HG03025 (cell line): Measurements from ENCODE around the gene BCKDHB.
A peak's percentile ranks its signal among the peaks of the same experiment; 100 is the strongest.
"Not testable (repeated sequence)": the region's sequence is repeated elsewhere in the genome, so short reads cannot be mapped to it uniquely, and the experiment has no call there.

ENCODE experiments used
- ATAC-seq: cut with Tn5 transposase; IDR thresholded peaks from one replicate; pipeline ENCODE4 v1.9.1; 2021; ENCODE audit warnings: mild to moderate bottlenecking, moderate library complexity; ENCODE audit not compliant: unreplicated experiment, low FRiP score

The BCKDHB gene

DNA sequence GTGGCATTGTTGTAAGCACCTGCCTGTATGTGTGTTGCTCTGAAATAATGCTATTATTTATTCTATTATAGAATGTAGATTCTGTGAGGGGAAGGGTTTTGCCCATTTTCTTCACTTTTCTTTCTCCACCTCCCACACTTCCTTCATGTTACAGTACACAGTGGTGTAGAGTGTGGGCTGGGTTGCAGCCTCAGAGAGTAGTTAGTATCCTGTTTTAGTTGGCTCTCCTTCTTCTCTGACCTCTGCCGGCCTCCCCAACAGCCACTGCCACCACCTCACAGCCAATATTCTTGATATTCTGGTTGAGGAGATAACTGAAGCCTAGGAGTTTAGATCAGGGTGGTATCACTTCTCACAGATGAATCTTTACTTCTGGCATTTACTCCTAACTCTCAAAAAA is 143.4 kb downstream of the BCKDHB start:
- peak; percentile 63 for ATAC-seq

DNA sequence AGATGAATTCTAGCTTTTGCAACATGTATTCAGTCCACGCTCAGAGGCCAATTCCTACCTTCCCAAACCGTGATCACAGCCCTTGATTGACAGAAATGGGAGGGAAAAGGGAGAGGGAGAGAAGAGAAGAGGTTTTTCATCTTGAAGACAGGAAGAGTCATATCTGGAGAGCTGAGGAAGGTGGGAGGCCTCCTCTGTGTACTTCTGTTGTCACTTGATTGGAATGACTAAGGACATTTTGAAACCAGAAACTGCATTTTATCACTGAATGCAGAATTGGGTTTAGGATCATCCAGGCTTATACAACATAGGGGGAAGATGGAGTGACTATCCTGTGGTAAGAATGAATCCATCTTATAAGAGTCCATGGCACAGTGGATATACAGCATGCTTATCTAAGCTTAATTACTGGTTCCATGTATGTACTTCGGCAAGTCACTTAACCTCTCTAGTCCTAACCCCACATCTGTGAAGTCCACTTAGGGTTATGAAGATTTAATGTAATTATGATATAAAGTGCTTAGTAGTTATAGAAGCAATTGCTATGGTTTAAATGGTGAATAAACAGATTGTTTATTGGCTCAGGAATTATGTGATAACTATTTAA is 144.0 kb downstream of the BCKDHB start:
- ATAC-seq, result peak; percentile 30

DNA sequence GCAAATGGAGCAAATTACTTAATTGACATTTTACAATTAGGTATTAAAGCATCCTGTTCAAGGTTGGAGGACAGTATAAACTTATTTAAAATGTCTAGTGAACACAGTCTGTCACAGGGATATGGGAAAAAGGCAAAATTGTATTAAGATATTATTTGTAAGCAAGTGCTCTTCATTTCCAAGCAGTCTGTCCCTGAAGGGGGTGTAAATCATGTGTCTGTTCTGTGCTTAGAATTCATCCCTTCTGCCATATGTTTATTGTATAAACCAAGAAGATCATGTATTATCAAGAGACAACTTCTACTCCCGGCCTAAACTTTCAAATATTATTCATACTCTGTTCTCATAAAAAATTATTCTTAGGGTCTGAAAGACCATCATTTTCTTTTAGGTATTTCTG is 144.8 kb downstream of the BCKDHB start:
- ATAC-seq, result no peak

DNA sequence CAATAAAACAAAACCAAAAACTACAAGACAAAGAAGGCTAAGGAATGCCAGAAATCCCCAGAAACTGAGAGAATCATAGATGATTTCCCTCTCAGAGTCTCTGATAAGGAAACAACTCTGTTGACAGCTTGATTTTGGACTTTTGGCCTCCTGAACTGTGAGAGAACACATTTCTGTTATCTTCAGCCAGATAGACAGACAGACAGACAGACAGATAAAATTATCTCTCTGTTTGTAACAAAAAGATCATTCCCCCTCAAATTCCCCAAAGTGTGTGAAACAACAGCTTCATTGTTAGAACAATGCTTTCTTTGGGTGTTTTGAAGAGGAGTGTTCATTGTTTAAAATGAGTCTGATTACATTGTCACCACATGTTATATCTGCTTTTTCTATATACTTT is 148.2 kb downstream of the BCKDHB start:
- ATAC-seq, result no peak

DNA sequence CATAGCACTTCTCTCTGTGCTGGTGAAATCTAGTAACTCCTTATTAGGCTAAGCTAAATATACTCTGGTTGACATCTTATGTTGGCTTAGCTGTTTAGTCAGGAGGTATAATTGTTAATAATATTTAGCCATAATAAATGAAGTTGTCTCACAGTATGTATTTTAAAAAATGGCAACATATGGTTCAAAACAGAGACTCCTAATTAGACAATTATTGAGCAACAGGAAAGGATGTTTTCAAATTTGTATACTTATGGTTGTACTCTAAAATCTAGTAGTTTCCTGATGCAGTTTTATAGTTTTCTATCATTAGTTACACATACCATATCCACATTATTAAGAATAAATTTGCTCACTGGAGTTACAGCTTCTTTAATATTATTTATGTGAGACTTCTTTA is 150.2 kb downstream of the BCKDHB start:
- no peak for ATAC-seq

DNA sequence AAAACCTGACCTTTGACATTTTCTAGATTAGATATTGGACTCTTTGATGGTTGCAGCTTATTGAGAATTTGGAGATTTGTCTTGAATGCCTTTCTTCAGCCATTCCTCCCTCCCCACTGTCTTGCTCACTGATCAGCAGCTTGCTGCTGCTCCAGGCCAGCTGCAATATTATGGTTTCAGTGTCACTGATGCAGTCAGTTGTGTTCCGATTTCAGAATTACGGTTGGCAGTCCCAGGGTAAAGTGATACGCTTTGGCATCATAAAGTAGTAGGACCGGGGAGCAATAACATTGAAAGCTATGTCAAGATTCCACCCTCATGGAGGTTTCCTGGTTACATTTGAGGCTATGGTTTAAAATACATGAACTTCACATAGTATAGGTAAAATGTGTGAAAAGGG is 152.6 kb downstream of the BCKDHB start:
- ATAC-seq, result no peak

DNA sequence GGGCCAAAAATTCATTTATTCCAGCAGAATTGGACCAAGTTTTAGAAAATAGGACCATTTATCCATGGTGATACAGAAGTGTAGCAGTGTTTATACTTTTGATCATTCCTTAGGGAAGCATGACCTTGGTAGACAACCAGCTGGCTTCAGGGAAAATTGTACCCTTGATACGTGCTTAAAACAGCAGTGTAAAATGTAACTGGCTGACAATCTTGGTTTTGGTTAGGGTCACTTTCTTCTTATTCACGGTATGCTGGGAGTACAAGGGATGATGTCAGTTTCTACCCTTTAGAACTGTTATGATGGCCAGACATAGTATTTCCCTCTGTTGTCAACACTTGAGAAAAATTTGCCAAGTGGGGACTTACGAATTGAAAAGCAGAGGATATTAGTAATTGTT is 157.1 kb downstream of the BCKDHB start:
- no peak for ATAC-seq

DNA sequence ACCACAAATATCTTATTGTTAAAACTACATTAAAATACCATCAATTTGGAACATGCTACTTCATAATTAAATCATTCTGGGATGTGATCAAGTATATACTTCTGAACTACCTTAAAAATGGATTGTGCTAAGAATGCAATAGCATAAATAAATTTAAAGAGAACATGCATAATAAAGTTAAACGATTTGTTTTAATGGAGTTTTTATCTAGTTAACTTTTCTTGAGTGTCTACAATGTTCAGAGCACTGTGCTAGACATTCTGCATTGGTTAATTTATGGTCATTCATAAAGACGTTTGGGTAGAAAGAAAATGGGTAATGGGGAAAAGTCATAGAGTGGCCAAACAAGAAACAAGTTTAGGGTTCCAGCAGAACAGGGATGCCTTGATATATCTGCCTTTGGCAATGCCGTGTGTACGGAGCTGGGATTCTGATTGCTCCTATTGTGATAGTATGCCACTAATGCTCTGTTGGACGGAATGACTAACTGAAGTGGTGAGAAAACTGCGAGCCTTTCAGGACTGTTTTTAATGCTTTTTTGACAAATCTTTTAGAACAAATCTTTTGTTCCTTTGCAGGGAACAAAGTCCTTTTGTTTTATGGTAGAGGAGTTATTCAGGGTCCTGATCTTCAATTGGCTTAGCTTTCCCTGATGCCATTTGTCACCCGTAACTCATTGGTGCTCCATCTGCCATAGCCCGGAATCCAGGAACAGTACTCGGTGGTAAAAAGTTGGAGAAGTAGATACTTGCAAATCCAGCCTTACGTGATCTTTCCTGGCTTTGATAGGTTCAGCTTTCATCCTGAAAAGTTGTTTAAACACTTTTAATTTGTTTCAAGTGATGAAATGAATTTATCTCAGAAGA is 162.6 kb downstream of the BCKDHB start:
- no peak for ATAC-seq

DNA sequence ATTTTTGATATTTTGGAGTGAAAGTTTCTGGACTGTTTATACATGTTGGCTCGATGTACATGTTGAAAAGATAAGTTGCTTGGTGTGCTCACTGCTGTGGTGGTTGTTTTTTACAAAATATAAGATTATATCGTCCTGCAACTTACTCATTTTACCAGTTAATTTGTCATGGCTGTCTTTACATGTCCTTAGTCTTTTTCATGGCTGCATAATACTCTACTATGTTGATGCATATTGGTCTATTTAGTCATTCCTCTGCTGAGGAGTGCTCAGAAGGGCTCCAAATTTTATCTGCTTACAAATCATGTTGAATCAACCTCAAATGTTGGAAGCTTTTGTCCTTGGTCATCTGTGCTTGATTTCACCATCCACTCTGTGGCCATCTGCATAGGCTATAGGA is 164.6 kb downstream of the BCKDHB start:
- no peak for ATAC-seq

DNA sequence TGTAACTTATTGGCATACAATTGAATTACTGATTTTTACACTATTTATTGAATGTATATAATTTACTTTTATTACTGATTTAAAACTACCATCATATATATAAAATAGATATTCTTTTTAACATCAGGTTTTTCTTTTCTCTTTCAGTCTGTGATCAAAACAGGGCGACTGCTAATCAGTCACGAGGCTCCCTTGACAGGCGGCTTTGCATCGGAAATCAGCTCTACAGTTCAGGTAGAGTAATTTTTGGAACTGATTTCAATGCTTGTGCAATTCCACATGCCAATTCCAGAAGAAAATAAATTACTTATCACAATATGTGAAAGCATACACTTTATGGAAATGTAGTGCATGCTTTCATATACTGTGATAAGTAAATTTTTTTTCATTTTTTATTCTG is 166.5 kb downstream of the BCKDHB start:
- ATAC-seq, result no peak

DNA sequence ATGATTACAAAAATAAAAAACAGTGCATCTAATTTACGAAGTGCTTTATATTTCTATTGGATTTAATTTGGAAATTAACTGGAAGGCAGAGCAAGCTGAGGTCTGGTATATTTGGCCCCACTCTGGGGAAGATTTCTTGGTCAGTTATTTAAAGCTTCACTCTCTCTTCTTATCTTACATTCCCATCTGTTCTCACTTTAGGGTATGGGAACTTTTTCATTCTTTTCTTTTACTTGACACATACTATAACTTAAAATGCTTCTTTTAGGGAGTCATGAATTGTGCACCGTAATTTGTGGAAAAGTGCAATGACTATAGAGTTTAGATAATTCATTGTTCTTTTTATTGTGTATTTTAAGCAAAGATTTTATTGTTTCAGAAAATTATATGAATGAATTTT is 170.4 kb downstream of the BCKDHB start:
- ATAC-seq, result no peak

DNA sequence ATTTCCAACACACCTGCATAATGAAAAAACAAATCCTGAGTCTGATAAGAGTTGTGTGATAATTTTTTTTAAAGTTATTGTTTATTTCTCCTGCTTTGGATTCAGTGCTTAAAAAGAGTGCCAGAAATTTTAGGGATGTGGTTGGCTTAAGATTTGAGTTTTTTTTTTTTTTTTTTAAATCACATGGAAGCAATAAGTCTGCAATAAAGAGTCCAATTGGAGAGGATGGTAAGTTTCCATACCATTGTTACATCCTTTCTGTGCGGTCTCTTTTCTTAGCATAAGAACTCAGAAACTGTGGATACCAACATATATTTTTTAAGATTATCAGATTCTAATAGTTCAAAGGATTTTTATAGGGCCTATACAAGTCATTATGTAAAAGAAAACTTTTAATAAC is 171.0 kb downstream of the BCKDHB start:
- no peak for ATAC-seq

DNA sequence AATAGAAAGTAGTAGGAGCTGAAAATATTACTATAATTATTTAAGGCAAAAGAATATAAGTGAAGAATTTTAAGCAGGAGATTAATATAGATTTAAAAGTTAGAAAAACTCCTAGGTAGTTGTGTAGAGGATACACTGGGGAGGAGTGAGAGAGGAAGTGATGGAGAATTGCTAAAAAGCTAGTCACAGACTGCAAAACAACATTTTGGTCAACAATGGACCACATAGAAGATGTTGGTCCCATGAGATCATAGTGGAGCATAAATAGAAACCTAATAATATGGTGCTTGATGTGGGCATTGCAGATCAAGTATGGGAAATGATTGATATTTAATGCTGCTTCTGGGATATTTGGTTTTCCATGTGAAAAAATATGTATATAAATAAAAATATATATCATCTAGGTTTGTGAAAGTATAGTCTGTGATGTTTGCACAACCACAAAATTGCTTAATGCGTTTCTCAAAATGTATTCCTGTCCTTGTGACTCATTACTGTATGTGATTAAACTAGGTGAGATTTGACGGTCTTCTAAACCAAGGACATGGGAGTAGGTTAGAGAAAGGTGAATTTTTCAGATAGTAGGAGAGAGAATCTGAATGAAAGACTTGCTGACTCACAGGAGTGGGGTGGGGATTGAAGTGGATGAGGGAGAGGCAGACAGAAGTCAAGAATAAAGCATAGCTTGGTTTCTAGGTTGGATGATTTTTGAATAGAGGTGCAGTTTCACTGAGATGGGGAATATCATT is 174.0 kb downstream of the BCKDHB start:
- no peak for ATAC-seq

DNA sequence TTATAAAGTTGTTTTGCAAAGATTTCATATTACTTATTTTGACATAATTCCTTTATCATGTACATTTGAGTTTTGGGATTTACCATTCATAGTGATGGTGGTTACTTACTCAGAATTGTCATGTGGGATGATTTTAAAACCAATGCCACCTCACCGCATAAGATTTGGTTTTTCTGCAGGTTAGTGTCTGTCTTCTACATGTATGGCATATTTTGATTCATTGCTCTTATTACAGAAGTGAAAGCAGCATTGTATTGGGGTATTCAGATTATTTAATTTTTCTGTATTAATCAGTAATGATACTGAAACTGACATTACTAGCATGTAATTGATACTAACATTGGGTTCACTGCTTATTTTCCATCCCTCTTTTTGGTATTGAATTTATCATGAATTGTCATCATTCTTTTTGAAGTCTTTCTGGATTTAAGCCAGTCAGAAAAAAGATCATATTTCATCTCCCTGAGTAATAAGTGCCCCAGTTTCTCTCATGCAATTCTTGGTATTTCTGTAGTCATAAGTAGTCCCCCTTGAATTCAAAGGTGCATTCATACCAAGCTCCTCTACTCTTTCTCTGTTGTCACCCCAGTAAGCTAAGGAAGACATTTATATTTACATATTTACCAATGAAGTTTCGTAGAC is 176.6 kb downstream of the BCKDHB start:
- no peak for ATAC-seq

DNA sequence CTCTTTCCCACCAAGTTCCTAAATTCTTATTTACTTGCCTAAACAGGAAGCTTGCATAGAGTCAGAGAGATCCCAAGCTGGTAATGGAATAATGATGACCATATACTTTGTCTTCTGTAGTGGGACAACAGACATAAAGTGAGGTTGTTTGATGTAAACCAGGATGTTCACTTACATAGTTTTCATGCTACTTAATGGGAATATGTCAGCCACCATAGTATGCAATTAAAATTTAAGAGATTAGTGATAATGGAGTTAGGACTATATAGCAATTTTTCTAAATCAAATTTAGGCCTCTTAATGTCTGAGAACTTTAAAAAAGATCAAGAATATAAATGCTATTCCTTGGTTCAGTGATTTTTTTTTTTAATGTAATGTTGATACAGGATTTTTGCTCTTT is 180.6 kb downstream of the BCKDHB start:
- no peak for ATAC-seq

DNA sequence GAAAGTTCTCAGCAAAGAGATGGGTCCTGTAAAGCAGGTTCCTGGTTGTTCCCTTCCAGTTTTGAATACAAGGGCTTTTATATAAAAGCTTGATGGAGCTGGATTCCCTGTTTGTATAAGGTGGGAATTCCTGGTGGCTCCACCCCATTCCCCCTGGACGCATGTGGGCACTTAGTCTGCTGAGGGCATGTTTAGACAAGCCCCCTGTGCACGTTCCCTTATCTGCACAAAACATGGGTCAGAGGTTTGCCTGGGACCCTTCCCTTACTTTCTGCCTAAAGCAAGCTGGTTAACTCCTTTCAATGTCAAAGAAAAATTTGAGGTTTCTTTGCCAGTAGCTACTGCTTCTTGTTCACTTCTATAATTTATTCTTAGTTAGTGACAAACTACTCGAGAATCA is 181.1 kb downstream of the BCKDHB start:
- no peak for ATAC-seq

DNA sequence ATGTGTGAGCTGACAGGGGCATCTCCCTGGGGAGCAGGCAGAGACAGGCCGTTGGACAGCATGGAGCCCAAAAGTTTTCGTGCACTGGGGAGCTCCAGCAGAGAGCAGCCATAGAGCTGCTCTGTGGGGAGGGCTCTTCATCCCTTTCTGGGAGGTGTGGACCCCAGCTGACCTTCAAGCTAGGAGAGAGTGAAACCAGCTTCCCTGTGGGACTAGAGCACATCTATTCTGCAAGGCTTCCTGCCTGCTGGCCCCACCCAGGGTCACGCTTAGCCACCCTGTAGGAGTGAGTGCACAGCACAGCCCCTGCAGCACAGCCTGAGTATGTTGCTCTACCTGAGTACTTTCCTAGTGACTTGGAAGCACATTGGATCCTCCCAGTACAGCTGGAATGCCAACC is 183.3 kb downstream of the BCKDHB start:
- no peak for ATAC-seq

DNA sequence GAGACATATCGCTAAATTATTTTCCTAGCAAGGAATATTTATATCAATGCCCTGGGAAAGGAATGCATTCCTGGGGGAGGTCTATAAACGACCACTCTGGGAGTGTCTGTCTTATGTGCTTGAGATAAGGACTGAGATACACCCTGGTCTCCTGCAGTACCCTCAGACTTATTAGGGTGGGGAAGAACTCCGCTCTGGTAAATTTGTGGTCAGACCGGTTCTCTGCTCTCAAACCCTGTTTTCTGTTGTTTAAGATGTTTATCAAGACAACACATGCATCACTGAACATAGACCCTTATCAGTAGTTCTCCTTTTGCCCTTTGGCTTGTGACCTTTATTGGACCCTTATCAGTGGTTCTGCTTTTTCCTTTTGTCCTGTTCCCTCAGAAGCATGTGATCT is 188.1 kb downstream of the BCKDHB start:
- not testable (repeated sequence) for ATAC-seq

DNA sequence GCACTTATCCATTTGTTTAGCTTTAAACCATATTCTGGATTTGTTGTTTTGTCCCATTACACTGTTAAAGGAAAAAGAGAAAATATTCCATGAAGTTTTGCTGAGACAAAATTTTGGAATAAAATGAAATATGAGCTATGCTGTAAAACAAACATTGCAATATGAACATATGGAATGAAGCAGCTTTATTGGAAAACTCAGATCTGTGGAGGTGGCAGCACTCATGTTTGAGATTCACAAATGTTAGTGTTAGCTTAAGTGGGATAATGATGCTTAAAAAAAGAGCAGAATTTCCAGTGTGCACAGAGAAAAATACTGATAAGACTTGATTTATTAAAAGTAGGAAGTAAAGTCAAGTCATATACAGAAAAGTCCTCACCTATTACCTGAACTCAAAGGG is 196.2 kb downstream of the BCKDHB start:
- ATAC-seq, result no peak

DNA sequence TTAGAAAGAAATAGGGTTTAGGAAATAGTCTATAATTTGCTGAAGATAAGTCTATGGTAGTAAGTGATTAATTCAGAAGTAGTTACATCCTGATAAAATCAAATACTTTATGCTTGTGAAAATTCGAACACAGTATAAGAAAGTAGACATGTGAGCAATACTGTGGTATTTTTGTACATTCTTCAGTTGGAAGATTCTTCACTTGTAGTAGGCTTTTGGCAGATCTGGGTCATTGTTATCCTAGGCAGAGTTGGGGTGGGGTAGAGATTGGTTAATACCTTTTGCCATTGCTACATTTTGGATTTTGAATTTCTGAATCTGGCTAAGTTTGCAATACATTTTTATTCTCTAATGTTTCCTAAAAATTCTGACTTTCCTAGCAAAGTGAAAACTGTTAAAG is 197.5 kb downstream of the BCKDHB start:
- ATAC-seq, result no peak

DNA sequence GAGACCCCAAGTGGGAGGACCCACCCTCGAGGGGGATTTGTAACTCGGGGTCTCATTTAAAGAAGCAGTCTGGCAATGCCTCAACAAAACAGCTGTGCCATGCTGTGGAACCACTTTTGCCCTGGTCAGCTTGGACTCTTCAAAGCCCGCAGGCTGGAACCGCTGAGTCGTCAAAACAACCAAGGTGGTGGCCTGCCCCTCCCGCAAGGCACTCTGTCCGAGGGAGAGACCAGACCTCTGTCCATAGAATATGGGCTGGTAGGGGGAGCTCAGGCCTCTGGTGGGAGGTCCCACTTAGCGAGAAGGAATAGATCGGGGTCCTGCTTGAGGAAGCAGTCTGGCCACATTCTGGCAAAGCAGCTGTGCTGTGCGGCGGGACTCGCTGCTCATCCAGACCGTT is 208.1 kb downstream of the BCKDHB start:
- ATAC-seq, result no peak
